HEK293 (cell line): ENCODE measurements around the gene ZNF664.
A peak's percentile ranks its signal among the peaks of the same experiment; 100 is the strongest.

Experiments
- CTCF ChIA-PET: fragments of 350-600 bp; formaldehyde crosslinking; extraction: SDS; loops from one replicate; lab custom pipeline; 2021; ENCODE audit warnings: antibody characterized with exemption; lab: Yijun Ruan, JAX
- POLR2A ChIA-PET: fragments of 300-600 bp; formaldehyde crosslinking; extraction: SDS; loops from one replicate; lab custom pipeline; 2020; ENCODE audit warnings: antibody characterized with exemption, inconsistent platforms; lab: Yijun Ruan, JAX
- H3K27ac ChIP-seq: fragments of 200-500 bp; sonication (Bioruptor generic); 2 replicates; pipeline ENCODE4 v1.5.1; 2014; ENCODE audit warnings: low read depth, low read length, control low read depth, inconsistent platforms; ENCODE audit errors: extremely low read depth
- H3K36me3 ChIP-seq, 2 experiments: fragments of 200-500 bp in 1 of 2; sonication (Bioruptor generic) in 1 of 2; 1 replicate in 1 of 2; 2 replicates in 1 of 2; pipeline ENCODE4 v1.5.1; 2014 to 2017; ENCODE audit warnings: inconsistent platforms in 2 of 2, low read length in 2 of 2; ENCODE audit not compliant: control insufficient read depth in 2 of 2, insufficient read depth in 1 of 2
- H3K4me1 ChIP-seq: fragments of 200-500 bp; sonication (Bioruptor generic); 2 replicates; pipeline ENCODE4 v1.5.1; 2014; ENCODE audit warnings: mild to moderate bottlenecking, low read length, inconsistent platforms; ENCODE audit not compliant: control insufficient read depth, insufficient read depth
- H3K4me3 ChIP-seq: 2 replicates; pipeline ENCODE4 v1.5.1; 2011; ENCODE audit warnings: low read depth, mild to moderate bottlenecking, control low read depth, low read length, moderate library complexity
- H3K9me3 ChIP-seq: fragments of 200-500 bp; sonication (Bioruptor generic); 2 replicates; pipeline ENCODE4 v1.5.1; 2014; ENCODE audit warnings: low read depth, low read length, inconsistent platforms; ENCODE audit not compliant: control insufficient read depth, insufficient read depth
- EGR2 ChIP-seq: fragments of 450-650 bp; formaldehyde crosslinking; IDR thresholded peaks from 2 replicates; pipeline ENCODE4 v1.5.1; 2016; ENCODE audit warnings: low read depth, missing biosample characterization, missing genetic modification characterization
- GLI2 ChIP-seq: fragments of 450-650 bp; formaldehyde crosslinking; IDR thresholded peaks from 2 replicates; pipeline ENCODE4; 2017; ENCODE audit warnings: missing biosample characterization, missing genetic modification characterization, low read depth, borderline replicate concordance
- SCRT2 ChIP-seq: fragments of 450-650 bp; formaldehyde crosslinking; IDR thresholded peaks from 2 replicates; pipeline ENCODE4 v1.5.1; 2016; ENCODE audit warnings: missing biosample characterization, missing genetic modification characterization
- ZBTB20 ChIP-seq: fragments of 450-650 bp; formaldehyde crosslinking; IDR thresholded peaks from 2 replicates; pipeline ENCODE4 v1.5.1; 2016; ENCODE audit warnings: missing biosample characterization, missing genetic modification characterization
- ZFHX2 ChIP-seq: fragments of 450-650 bp; formaldehyde crosslinking; conservative IDR thresholded peaks from 2 replicates; pipeline ENCODE4 v1.5.1; 2016; ENCODE audit warnings: missing biosample characterization, missing genetic modification characterization
- ZIC2 ChIP-seq: fragments of 450-650 bp; formaldehyde crosslinking; IDR thresholded peaks from 2 replicates; pipeline ENCODE4 v1.5.1; 2016; ENCODE audit warnings: missing biosample characterization, missing genetic modification characterization
- ZNF155 ChIP-seq: fragments of 450-650 bp; formaldehyde crosslinking; IDR thresholded peaks from 2 replicates; pipeline ENCODE4 v1.5.1; 2016; ENCODE audit warnings: missing biosample characterization, missing genetic modification characterization
- ZNF19 ChIP-seq: fragments of 450-650 bp; formaldehyde crosslinking; IDR thresholded peaks from 2 replicates; pipeline ENCODE4; 2016; ENCODE audit warnings: missing biosample characterization, missing genetic modification characterization, low read depth
- ZNF416 ChIP-seq: fragments of 450-650 bp; formaldehyde crosslinking; IDR thresholded peaks from 2 replicates; pipeline ENCODE4 v1.5.1; 2016; ENCODE audit warnings: missing biosample characterization, missing genetic modification characterization
- ZNF654 ChIP-seq: fragments of 450-650 bp; formaldehyde crosslinking; IDR thresholded peaks from 2 replicates; pipeline ENCODE4 v1.5.1; 2016; ENCODE audit warnings: low read depth, missing biosample characterization, missing genetic modification characterization
- TF ChIP-seq, protein P1 (sequence below): fragments of 450-650 bp; IDR thresholded peaks from 2 replicates; pipeline ENCODE4 v1.5.1; 2018; ENCODE audit warnings: missing biosample characterization, missing genetic modification characterization
- TF ChIP-seq, protein P2 (sequence below): fragments of 450-650 bp; formaldehyde crosslinking; IDR thresholded peaks from 2 replicates; pipeline ENCODE4 v1.5.1; 2016; ENCODE audit warnings: missing biosample characterization, missing genetic modification characterization, borderline replicate concordance
- TF ChIP-seq, protein P3 (sequence below): fragments of 450-650 bp; formaldehyde crosslinking; IDR thresholded peaks from 2 replicates; pipeline ENCODE4 v1.5.1; 2016; ENCODE audit warnings: missing biosample characterization, missing genetic modification characterization

Gene ZNF664

DNA sequence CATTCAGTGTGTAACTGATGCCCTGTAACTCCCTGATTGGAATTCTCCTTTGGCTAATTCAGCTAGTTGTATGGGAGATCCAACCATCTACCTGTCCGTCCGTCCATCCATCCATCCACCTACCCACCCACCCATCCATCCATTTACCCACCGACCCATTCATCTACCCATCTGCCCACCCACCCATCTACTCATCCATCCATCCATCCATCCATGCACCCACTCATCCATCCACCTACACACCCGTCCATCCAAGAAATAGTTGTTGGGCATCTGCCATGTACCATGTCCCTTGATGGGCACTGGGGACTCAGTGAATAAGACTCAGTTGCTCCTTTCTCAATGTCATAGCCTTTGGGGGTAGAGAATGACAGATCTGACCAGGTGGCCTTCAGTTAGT lies 48.5 kb upstream of the ZNF664 start:
- TF ChIP-seq EGR2 (tag by site-specific recombination) = peak; percentile 78
- no peak for TF ChIP-seq ZNF19 (tag by site-specific recombination)
- TF ChIP-seq ZFHX2 = peak; percentile 68
- TF ChIP-seq ZNF155 (tag by site-specific recombination) = no peak
- TF ChIP-seq, all 188 proteins: peak for 2
- Histone ChIP-seq H3K27ac (no peak overlapping the region), H3K36me3 (no peaks in the 10 kb centered on the region), H3K4me1 (no peaks in the 10 kb centered on the region), H3K4me3 (no peak overlapping the region), H3K9me3 (no peaks in the 10 kb centered on the region)
- ChIA-PET CTCF (no interaction called here), POLR2A (no interaction called here)

DNA sequence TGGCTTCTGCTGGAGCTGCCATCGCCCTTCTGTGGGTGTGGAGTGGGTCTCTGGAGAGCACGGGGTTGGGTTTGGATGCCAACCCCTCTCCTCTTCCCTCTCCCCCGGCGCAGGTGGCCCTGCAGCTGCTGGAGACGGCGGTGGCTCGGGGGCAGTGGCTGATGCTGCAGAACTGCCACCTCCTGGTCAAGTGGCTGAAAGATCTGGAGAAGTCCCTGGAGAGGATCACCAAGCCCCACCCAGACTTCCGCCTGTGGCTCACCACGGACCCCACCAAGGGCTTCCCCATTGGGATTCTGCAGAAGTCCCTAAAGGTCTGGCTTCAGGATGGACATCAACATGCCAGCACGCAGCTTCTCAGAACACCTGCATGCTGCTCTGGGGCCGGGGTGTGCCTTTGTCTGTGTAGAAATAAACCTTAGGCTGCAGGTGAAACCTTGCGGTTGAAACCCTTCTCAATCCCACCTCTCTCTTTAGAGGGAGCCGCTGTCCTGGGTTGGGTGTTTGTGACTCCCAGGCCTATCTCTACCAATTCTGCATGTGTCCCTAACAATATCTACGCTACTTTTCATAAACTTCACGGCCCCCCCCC lies 44.6 kb upstream of the ZNF664 start:
- Histone ChIP-seq H3K9me3 (no peaks in the 10 kb centered on the region), H3K27ac (no peak overlapping the region), H3K36me3 (no peaks in the 10 kb centered on the region)
- ChIA-PET POLR2A (no interaction called here), CTCF (no interaction called here)
- TF ChIP-seq SCRT2 = peak; percentile 56; the same call in 1 of the 2 replicates
- TF ChIP-seq ZNF654 (tag by site-specific recombination) = 0 out of 2 replicates have a peak, but pooled peaks have one; percentile 3
- TF ChIP-seq, protein P1, sequence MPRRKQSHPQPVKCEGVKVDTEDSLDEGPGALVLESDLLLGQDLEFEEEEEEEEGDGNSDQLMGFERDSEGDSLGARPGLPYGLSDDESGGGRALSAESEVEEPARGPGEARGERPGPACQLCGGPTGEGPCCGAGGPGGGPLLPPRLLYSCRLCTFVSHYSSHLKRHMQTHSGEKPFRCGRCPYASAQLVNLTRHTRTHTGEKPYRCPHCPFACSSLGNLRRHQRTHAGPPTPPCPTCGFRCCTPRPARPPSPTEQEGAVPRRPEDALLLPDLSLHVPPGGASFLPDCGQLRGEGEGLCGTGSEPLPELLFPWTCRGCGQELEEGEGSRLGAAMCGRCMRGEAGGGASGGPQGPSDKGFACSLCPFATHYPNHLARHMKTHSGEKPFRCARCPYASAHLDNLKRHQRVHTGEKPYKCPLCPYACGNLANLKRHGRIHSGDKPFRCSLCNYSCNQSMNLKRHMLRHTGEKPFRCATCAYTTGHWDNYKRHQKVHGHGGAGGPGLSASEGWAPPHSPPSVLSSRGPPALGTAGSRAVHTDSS (tag by site-specific recombination) = no peak
- TF ChIP-seq, all 188 proteins: peak for 2
- H3K4me3 ChIP-seq = no peak overlapping the region
- H3K4me1 ChIP-seq = no peaks in the 10 kb centered on the region

DNA sequence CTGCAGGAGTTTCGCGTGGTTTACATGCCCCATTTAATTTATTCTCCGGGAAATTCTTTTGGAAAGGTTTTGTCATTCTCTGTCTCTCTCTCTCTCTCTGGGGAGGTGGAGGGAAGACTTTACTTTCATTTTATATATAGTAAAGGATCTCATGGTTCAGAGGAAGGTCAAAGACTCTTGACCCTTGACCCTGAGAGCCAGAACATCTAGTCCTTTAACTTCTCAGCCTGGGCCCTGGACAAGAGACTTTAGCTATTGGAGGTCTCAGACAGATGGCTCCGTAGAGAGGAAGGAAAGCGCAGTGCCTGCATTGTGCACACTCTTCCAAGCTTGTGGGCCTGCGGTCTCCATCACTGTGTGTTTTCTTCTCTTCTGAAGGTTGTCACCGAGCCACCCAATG lies 44.1 kb upstream of the ZNF664 start:
- Histone ChIP-seq H3K27ac (no peak overlapping the region), H3K4me1 (no peaks in the 10 kb centered on the region), H3K36me3 (no peaks in the 10 kb centered on the region), H3K4me3 (no peak overlapping the region), H3K9me3 (no peaks in the 10 kb centered on the region)
- POLR2A ChIA-PET = no interaction called here
- CTCF ChIA-PET = no interaction called here
- TF ChIP-seq GLI2 (tag by site-specific recombination) = no peak
- no peak for TF ChIP-seq ZNF416 (tag by site-specific recombination)
- TF ChIP-seq, protein P2, sequence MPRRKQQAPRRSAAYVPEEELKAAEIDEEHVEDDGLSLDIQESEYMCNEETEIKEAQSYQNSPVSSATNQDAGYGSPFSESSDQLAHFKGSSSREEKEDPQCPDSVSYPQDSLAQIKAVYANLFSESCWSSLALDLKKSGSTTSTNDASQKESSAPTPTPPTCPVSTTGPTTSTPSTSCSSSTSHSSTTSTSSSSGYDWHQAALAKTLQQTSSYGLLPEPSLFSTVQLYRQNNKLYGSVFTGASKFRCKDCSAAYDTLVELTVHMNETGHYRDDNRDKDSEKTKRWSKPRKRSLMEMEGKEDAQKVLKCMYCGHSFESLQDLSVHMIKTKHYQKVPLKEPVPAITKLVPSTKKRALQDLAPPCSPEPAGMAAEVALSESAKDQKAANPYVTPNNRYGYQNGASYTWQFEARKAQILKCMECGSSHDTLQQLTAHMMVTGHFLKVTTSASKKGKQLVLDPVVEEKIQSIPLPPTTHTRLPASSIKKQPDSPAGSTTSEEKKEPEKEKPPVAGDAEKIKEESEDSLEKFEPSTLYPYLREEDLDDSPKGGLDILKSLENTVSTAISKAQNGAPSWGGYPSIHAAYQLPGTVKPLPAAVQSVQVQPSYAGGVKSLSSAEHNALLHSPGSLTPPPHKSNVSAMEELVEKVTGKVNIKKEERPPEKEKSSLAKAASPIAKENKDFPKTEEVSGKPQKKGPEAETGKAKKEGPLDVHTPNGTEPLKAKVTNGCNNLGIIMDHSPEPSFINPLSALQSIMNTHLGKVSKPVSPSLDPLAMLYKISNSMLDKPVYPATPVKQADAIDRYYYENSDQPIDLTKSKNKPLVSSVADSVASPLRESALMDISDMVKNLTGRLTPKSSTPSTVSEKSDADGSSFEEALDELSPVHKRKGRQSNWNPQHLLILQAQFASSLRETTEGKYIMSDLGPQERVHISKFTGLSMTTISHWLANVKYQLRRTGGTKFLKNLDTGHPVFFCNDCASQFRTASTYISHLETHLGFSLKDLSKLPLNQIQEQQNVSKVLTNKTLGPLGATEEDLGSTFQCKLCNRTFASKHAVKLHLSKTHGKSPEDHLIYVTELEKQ = no peak
- no peak for TF ChIP-seq ZIC2 (tag by site-specific recombination)
- TF ChIP-seq, protein P3, sequence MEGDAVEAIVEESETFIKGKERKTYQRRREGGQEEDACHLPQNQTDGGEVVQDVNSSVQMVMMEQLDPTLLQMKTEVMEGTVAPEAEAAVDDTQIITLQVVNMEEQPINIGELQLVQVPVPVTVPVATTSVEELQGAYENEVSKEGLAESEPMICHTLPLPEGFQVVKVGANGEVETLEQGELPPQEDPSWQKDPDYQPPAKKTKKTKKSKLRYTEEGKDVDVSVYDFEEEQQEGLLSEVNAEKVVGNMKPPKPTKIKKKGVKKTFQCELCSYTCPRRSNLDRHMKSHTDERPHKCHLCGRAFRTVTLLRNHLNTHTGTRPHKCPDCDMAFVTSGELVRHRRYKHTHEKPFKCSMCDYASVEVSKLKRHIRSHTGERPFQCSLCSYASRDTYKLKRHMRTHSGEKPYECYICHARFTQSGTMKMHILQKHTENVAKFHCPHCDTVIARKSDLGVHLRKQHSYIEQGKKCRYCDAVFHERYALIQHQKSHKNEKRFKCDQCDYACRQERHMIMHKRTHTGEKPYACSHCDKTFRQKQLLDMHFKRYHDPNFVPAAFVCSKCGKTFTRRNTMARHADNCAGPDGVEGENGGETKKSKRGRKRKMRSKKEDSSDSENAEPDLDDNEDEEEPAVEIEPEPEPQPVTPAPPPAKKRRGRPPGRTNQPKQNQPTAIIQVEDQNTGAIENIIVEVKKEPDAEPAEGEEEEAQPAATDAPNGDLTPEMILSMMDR (tag by site-specific recombination) = no peak
- TF ChIP-seq ZBTB20 (tag by site-specific recombination) = no peak
